Suprapubic skin (tissue), 4 donors: ENCODE data around the gene UBQLN4. TPM values are rescaled to one million over a fixed set of nuclear protein-coding genes. Genes with fewer than 3 reads are reported as not detected.

ENCODE experiments used
- DNase-seq, 2 donors: peaks; one replicate each; pipeline ENCODE4 v3.0.0-alpha.2; 2019; ENCODE audit warnings: low spot score in 2 of 2
- H3K27ac ChIP-seq: fragments of 200-600 bp; sonication (generic); one replicate; pipeline ENCODE4 v1.5.1; 2019
- H3K27me3 ChIP-seq: fragments of 200-600 bp; sonication (generic); one replicate; pipeline ENCODE4 v1.5.1; 2019
- H3K36me3 ChIP-seq: fragments of 200-600 bp; sonication (generic); one replicate; pipeline ENCODE4 v1.5.1; 2019
- H3K4me1 ChIP-seq: fragments of 200-600 bp; sonication (generic); one replicate; pipeline ENCODE4 v1.5.1; 2019
- H3K4me3 ChIP-seq: fragments of 200-600 bp; sonication (generic); one replicate; pipeline ENCODE4 v1.5.1; 2019; ENCODE audit warnings: mild to moderate bottlenecking
- H3K9me3 ChIP-seq: fragments of 200-600 bp; sonication (generic); one replicate; pipeline ENCODE4 v1.5.1; 2019
- EP300 ChIP-seq: sonication (generic); formaldehyde crosslinking; IDR thresholded peaks from one replicate; pipeline ENCODE4 v1.6.1; 2017; ENCODE audit warnings: antibody characterized with exemption
- POLR2AphosphoS5 ChIP-seq, 3 donors: sonication (generic); formaldehyde crosslinking; IDR thresholded peaks; one replicate each; pipeline ENCODE4 v1.6.1; 2017; ENCODE audit warnings: antibody characterized with exemption in 3 of 3
- WGBS: methylation state at CpG from one replicate; pipeline ENCODE4 v1.1.5; 2018; 5-methylcytosine and 5-hydroxymethylcytosine counted together
- total RNA-seq, 4 donors: library from RNA; depleted of rRNA; stranded (reverse); fragments of >200 nt; gene quantifications; one replicate each; pipeline ENCODE4 v1.1.0, GENCODE V29; 2016
- TF ChIP-seq, protein P1 (sequence below), 2 donors: fragments of 200-600 bp in 1 of 2; fragments of 450-650 bp in 1 of 2; sonication (generic) in 1 of 2; IDR thresholded peaks; one replicate each; pipeline ENCODE4 v1.5.1; 2016 to 2019; ENCODE audit warnings: antibody characterized with exemption in 2 of 2, mild to moderate bottlenecking in 1 of 2, moderate library complexity in 1 of 2

Gene UBQLN4
- total RNA-seq, 4 donors from 2014 or later, result 32.7 to 42.7 (median 39.8) TPM

DNA sequence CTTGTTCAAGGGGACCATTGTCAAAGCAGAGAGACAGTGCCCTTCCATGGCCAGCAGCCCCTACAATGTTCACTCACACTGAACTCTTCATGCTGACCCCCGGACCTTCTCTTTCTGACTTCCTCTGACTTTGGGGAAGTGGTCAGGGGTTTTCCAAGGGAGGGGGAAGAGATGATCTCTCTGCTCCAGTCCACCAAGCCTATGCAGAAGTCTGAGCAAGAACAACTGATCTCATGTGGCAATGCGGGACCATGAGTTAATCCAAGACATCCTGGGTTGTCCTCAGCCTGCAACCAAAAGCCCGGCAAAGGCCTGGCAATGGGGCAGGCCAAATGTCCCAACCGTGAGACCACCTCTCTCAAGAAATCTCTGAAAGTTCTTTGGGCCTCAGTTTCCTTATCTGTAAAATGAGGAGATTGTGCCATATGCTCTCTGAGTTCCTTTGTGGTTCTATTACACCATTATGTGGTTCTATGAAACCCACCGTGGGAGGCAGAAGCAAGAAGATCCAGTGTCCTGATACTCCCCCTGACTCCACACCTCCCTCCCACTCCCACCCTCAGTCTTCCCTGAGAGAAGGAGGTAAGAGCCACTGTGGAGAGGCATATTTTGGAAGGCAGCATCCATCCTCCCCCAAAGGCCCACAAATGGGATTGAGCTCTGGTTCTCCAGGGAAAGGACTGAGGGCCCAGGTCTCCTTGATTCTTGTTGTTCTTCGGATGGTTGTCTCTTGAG is 63.4 kb downstream of the UBQLN4 start:
- no peak for TF ChIP-seq EP300
- H3K27me3 ChIP-seq, result no peaks in the 10 kb centered on the region
- H3K9me3 ChIP-seq, result no peaks in the 10 kb centered on the region
- 87% methylated on average over 6 of the region's 6 CpGs for WGBS
- no peak for DNase-seq
- no peaks in the 10 kb centered on the region for H3K36me3 ChIP-seq
- H3K27ac ChIP-seq, result no peak overlapping the region
- H3K4me1 ChIP-seq, result peaks cover 12% of the 10 kb centered on the region
- H3K4me3 ChIP-seq, result no peak overlapping the region

GRCh38 chr1:155989242-155990004 is 64.2 kb downstream of the UBQLN4 start:
- Histone ChIP-seq H3K36me3 (no peaks in the 10 kb centered on the region), H3K4me3 (peak overlapping the region; percentile 38), H3K4me1 (peaks cover 12% of the 10 kb centered on the region), H3K27ac (no peak overlapping the region), H3K27me3 (no peaks in the 10 kb centered on the region), H3K9me3 (no peaks in the 10 kb centered on the region)
- 8% methylated on average over 2 of the region's 9 CpGs for WGBS
- peak in 1 of 2 donors; percentile 85 for DNase-seq
- TF ChIP-seq, protein P1, sequence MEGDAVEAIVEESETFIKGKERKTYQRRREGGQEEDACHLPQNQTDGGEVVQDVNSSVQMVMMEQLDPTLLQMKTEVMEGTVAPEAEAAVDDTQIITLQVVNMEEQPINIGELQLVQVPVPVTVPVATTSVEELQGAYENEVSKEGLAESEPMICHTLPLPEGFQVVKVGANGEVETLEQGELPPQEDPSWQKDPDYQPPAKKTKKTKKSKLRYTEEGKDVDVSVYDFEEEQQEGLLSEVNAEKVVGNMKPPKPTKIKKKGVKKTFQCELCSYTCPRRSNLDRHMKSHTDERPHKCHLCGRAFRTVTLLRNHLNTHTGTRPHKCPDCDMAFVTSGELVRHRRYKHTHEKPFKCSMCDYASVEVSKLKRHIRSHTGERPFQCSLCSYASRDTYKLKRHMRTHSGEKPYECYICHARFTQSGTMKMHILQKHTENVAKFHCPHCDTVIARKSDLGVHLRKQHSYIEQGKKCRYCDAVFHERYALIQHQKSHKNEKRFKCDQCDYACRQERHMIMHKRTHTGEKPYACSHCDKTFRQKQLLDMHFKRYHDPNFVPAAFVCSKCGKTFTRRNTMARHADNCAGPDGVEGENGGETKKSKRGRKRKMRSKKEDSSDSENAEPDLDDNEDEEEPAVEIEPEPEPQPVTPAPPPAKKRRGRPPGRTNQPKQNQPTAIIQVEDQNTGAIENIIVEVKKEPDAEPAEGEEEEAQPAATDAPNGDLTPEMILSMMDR (IDR thresholded peaks at IDR 0.05), result peak; percentile 96 to 97
- TF ChIP-seq POLR2AphosphoS5 (IDR thresholded peaks at IDR 0.05) (peak in 2 of 3 donors; percentile 31 to 40), EP300 (no peak)

Other genes with a start within 250 kb of the UBQLN4 start
- gene GON4L, start 196.6 kb downstream of the UBQLN4 start, total RNA-seq, result 10 to 100 TPM; 27.5 to 82.6 (median 43.2) TPM
- 1 to 10 TPM; 2.2 to 3.3 (median 2.7) TPM for gene SYT11, start 194.2 kb downstream of the UBQLN4 start, total RNA-seq
- gene RIT1, start 142.4 kb downstream of the UBQLN4 start, total RNA-seq, result 10 to 100 TPM; 18.1 to 30.8 (median 23.8) TPM
- 100 to 1,000 TPM in 1 of 4 donors, 10 to 100 TPM in 3; 33.6 to 116 (median 50.3) TPM for gene KHDC4, start 119.4 kb downstream of the UBQLN4 start, total RNA-seq
- not detected for gene RXFP4, start 112.2 kb downstream of the UBQLN4 start, total RNA-seq
- 10 to 100 TPM; 13.7 to 42.1 (median 20.6) TPM for gene ARHGEF2, start 75.3 kb downstream of the UBQLN4 start, total RNA-seq
- gene SSR2, start 32.8 kb downstream of the UBQLN4 start, total RNA-seq, result 100 to 1,000 TPM; 160 to 278 (median 240) TPM
- 10 to 100 TPM; 27.3 to 66.6 (median 57.7) TPM for gene LAMTOR2, start 984 bp upstream of the UBQLN4 start, total RNA-seq
- gene RAB25, start 7.4 kb upstream of the UBQLN4 start, total RNA-seq, result 100 to 1,000 TPM; 150 to 284 (median 205) TPM
- gene MEX3A, start 28.7 kb upstream of the UBQLN4 start, total RNA-seq, result 1 to 10 TPM in 2 of 4 donors, under 1 TPM in 2; 0.42 to 2.7 (median 1.0) TPM
- 100 to 1,000 TPM; 574 to 977 (median 714) TPM for gene LMNA, start 60.9 kb upstream of the UBQLN4 start, total RNA-seq
- 10 to 100 TPM; 43.8 to 61.2 (median 50.2) TPM for gene SEMA4A, start 99.8 kb upstream of the UBQLN4 start, total RNA-seq
- 10 to 100 TPM; 15.1 to 20.4 (median 17.2) TPM for gene SLC25A44, start 140.3 kb upstream of the UBQLN4 start, total RNA-seq
- 10 to 100 TPM; 42.7 to 74.3 (median 70.1) TPM for gene PMF1, start 159.2 kb upstream of the UBQLN4 start, total RNA-seq
- 1 to 10 TPM in 2 of 4 donors, not detected in 2; 1.2 to 4.4 TPM for gene BGLAP, start 188.4 kb upstream of the UBQLN4 start, total RNA-seq
- 10 to 100 TPM in 1 of 4 donors, 1 to 10 TPM in 3; 4.5 to 18.5 (median 7.2) TPM for gene PAQR6, start 194.3 kb upstream of the UBQLN4 start, total RNA-seq
- gene SMG5, start 229.0 kb upstream of the UBQLN4 start, total RNA-seq, result 100 to 1,000 TPM in 1 of 4 donors, 10 to 100 TPM in 3; 68.0 to 170 (median 76.6) TPM
- 100 to 1,000 TPM in 2 of 4 donors, 10 to 100 TPM in 2; 81.0 to 120 (median 97.5) TPM for gene TMEM79, start 230.5 kb upstream of the UBQLN4 start, total RNA-seq
- gene GLMP, start 241.9 kb upstream of the UBQLN4 start, total RNA-seq, result 10 to 100 TPM; 35.5 to 78.1 (median 42.8) TPM
- not detected for gene VHLL, start 245.5 kb upstream of the UBQLN4 start, total RNA-seq